SK-N-MC (cell line): Measurements from ENCODE around the gene DUSP16.

ENCODE experiments used
- EZH2 ChIP-seq: fragments of 200-600 bp; sonication (generic); IDR thresholded peaks from one replicate; pipeline ENCODE4 v1.6.1; 2017; ENCODE audit warnings: antibody characterized with exemption
- POLR2AphosphoS5 ChIP-seq: IDR thresholded peaks from 2 replicates; pipeline ENCODE4 v1.6.1; 2012; ENCODE audit warnings: mild to moderate bottlenecking, low read depth, low read length, borderline replicate concordance

- TF ChIP-seq EZH2 (no peak), POLR2AphosphoS5 (no peak)
Observed at GRCh38 chr12:12483438-12483837, 79.2 kb downstream of the DUSP16 start.
